Pons (tissue), 1 donor: ENCODE data around the gene VPS72.

Source experiments
- DNase-seq: peaks from one replicate; pipeline ENCODE4 v3.0.0-alpha.2; 2016; ENCODE audit warnings: low spot score

Gene VPS72

DNA sequence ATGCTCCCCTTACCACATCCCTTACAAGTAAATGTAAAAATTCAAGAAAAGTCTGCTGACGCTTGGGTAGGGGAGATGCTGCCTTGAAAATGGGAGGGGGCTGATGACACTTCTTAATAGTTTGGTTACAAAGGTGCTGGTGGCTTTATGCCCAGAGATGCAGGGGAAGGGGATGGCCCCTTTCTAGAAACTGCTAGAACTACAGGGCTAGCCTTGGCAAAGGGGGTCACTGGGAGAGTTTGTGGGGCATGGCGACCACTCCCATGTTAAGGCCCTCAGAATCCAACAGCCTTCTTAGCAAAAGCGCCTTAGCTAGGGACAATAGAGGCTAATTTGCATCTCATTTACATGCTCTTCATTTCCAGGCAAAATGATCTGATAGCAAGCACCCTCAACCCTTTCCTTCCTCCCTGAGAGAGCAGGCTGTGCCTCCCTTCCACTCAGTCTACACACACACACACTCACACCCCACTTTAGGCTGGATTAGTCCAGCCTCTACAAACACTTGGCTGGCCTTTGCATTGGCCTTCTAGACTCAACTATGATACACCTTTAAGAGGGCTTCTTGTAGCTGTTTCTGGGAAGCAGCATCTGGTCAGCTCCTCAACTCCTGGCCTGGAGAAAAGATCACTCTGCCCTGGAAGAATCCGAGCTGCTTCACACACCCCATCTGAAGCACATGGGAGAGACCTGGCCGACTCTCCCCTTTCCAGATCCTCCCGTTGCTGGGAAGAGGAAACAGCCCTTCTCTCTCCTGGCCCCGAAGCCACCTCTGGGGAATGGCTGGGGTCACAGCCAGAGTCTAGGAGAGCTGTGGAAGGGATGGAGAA lies 45.3 kb downstream of the VPS72 start:
- DNase-seq = no peak

DNA sequence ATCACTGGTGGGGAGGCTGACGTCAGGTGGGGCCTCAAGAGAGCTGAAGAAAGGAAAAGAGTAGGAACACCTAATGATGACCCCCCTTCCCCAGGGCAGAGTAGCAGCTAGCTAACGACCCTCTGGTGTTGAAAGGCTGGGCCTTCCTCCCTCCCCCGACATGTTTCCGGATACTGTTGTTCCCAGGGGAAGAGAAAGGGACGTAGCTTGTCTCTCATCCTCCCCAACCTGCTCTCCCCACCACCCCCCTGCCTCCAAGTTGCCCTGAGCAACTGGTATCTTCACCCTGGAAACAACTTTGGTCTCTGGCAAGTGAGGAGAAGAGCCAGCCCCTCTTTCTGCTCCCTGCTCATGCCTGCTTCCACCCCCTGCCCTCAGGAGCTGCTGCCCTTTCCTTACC lies 46.0 kb downstream of the VPS72 start:
- no peak for DNase-seq

DNA sequence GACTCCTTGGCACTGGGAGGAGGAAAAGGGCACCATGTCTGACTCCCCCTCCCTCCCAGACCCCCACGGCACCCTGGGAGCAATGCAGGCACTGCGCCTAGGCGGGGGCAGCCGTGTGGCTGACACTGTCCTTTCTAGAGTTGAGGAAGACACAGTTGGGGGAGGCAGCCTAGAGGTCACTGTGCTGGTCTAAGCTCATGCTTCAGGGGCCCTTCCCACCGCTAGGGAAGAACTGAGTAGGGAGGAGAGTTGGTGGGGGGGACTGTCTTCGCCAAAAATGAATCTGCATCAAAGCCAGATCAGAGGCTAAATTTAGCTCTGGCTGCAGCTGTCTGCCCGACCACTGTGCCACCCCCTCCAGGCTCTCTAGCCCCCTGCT lies 47.0 kb downstream of the VPS72 start:
- no peak for DNase-seq

DNA sequence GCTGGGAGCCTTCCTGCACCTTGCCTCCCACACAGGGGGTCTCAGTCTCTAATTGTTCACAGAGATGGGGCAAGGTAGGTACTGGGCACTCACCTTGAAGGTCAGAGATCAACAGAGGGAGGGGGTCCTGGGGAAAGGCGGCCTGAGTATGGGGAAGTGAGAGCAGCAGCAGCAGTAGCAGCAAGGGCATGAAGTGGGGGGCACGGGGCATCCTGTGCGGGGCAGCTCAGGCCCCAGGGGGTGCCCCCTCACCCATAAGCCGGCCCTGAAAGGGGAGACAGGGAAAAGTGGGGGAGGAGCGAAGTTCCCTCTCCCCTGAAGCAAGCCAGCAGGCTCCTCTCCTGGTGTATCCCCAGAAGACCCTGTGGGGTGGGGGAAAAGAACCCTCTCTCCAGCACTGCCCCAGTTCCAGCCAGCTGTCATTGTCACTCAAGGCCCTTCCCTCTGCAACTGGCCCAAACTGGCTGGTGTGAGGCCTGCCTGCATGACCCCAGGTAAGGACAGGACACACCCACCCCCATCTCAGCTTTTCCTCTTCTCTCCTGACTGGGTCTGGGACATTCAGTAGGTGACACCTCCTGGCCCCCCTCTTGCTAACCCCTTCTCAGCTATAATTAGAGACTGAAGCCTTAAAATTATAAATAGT lies 47.5 kb downstream of the VPS72 start:
- no peak for DNase-seq

DNA sequence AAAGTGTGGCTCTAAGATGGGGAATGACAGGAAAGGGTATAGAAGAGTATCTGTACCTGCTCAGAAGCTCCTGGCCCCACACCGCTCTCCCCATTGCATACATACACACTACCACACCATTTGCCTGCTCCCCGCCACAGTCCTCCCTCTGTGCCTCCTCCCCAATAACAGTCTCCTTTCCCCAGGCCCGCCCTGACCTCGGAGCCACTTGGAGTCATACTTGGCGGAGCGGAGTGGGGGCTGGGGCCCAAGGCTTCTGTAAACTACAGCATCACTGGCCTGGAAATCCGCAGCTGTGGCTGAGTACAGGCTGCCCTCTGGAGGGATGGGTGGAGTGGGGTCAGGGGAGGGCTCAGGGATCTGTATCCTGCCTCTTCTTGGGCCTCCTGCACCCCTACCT lies 52.2 kb downstream of the VPS72 start:
- no peak for DNase-seq

DNA sequence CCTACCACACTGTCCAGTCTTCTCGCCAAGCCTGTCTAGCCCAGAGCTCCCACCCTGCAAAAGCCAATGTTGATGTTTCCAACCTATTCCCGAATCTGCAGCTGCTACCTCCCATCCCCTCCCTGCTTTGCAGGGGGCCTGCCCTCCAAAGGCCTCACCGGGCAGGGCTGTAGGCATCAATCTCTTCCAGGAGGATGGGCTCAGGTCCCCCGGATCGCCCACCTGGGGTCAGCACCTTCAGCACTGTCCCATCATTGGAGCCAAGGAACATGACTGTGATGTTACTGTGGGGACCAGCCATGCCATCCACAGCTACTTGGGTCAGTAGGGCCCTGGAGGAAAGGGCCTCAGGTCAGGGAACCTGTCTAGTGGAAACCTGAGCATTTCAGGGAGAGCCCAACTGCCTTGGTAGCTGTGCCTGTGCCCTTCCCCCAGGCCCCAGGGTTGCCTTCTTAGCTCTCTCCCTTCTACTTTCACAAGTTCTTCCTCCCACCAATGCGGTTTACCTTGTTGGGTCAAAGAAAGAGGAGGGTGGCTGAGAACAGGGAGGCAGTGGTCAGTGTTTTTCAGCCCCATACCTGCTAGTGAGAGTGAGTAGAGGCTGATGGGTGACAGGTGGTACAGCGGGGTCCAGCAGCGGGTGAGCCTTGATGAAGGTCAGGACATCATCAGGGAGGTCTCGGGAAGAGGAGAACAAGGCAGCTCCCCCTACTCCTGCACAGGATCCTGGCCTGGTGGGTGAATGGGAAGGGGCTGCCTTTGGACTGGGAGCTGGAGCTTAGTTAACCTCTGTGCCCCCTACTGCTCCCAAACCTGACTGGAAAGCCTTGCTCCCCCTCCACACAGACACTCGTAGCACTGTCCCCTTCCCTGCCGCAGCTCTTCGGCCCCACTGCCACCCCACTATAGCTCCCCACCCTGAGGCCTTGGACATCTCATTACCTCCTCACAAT lies 54.3 kb downstream of the VPS72 start:
- no peak for DNase-seq

DNA sequence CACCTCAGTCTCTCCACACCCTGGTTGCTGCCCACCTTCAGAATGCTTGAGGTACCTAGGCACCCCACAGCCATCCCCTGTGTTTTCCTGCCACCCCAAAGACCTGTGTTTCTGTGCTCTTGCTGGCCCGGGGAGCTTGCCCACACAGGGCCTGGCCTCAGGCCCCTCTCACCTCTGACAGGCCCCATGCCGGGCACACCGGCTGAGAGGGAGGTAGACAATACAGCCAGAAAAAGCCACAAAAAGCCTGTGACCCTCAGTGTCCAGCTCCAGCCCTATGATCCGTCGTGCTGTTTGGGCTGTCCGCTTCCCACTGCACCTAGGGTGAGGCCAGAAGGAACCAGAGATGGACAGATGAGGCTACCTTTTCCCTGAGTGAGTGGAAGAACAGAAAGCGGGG lies 55.0 kb downstream of the VPS72 start:
- DNase-seq = no peak

DNA sequence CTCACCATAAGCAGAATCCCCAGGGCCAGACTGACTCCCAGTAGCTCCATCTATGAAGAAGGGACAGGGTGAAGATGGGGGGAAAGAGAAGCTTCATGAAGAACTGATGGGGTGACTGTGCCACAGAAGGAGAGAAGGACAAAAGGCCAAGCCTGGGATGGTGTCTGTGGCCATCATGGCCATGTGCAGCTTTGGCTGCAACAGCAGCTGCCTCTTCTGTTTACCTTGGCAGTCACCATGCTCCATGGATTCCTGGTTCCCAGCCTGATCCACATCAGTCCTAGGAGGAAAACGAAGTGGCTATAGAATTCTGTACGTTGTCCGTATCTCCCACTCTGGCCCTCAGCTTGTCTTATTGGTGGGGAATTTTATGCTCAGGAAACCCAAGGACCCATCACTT lies 55.6 kb downstream of the VPS72 start:
- DNase-seq = no peak

DNA sequence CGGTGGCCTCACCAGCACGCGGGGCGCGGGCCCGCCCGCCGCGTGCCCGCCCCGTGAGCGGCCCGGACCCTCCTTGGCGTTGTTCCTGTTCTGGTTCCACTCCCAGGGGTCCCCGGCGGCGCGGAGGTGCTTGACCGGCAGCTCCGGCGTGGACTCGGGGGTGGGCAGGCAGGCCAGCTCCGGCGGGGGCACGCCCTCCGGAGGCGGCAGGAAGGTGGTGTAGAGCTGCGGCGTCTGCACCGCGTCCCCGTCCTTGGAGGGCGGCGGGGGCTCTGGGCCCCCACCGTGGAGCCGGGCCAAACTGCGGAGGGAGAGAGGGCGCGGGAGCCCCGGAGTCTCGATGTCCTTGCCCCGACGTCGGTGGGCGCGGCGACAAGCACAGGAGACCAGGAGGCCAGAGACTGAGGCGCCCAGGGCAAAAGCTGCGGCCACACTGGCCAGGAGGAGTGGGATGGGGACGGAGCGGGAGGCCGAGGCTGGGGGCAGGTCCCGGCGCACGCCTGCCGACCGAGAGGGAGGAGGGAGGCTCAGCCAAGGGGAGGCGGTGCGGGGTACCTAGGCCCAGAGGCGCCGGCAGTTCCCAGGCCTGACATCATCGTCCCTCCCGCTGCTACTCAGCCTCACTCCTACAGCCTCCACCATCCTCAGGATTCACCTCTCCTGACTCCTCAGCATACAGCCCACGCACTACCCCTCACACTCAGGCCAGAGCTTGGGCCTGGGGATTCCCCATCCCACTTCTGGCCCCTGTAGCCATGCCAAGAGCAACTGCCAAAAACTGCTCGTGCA lies 56.8 kb downstream of the VPS72 start:
- DNase-seq = no peak

DNA sequence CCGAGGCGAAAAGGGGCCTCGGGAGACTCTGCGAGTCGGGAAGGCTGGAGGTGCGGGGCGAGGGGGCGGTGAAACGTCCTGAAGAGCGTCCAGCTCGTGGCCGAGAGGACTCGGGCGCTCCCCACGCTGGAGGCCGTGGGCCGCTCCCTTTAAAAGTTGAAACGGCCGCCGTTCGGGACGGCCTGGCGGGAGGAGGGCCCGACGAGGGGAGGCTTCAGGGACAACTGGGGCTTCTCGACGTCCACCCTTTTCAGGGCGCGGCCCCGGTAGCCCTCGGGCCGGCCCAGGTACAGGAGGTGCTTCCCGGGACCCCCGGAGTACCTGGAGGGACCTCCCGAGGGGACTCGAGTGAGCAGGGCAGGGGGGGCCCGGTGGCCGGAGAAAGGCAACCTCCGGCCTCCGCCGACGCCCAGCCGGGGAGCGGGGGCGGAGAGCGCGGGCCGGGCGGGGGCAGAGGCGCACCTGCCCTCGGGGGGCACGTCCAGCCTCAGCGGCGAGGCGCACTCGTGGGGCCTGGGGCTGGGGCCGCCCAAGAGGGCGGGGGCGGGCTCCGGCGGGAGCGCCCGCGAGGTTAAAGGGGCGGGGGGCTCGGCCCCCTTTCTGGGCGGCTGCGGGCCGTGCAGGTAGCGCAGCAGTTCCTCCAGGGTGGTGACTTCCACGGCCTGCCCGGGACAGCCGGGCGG lies 57.5 kb downstream of the VPS72 start:
- no peak for DNase-seq

DNA sequence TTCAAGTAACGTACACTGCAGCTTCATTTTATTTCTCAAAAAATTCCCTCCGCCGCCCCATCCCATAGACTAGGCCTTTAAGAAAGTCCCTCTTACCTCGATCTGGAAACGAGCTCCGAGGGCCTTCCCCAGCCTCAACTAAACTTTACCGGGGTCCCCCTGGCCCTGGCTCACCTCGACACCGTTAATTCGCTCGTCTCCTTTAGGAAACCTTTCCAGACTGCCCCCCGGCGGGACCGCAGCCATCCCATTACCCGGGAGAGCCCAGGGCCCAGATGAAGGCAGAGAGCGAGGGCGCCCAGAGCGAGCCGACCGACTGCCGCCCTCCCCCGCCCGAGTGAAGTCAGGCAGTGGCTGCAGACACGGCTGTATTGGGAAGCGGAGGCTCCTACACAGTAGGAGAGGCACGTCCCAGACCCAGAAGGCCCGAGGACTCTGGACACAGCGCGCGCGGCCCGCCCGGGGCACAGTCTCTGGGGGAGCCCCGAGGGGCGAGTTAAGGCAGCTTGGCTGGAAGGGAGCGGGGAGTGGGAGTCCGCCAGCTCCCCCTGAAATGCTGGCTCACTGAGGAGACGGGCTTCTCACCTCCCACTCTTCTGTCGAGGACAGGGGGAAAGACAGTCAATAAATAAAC lies 58.2 kb downstream of the VPS72 start:
- no peak for DNase-seq

DNA sequence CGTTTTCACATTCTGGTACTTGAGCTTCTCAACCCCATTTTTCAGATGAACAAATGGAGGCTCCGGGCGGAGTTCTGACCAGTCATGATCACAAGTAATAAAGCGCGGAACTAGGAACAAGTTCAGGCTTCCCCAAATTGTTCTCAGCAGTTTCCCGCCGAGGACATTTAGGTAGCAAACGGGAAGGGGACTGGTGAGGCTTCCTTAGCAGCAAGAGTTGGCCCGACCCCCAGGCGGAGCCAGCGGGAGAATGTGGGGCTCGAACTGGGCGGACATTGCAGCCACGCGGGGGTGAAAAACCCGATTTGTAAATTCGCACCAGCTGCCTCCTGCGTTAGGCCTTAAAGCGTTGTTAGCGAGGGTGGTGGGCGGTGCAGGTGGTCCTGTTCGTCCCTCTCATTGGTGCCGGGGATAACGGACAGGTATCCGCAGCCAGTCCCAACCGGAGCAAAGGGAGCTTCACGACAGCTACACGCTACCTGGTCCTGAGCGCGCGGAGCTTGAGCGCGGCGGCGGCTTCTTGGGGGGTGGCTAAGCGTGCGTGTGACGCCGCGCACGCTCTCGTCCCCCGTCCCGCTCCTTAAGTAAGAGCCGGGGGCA lies 58.9 kb downstream of the VPS72 start:
- DNase-seq = peak; percentile 59

DNA sequence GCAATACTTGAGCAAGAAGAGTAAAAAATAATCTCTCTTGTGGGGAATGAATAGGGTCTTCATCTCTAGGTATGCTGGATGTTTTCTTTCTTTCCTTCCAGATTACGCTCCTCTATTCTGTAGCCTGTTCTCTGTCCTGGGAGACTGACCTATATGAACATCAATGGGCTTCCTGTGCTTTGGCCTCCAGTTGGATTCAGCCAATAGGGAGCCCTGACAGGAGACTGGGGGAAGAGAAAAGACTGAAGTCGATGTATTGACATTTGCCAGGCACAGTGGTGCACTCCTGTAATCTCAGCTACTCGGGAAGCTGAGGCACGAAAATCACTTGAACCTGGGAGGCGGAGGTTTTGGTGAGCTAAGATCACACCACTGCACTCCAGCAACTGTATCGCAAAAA lies 61.2 kb downstream of the VPS72 start:
- no peak for DNase-seq
